Measurements from ENCODE around the gene IGFLR1.

GRCh38 chr19:35731353-35731752 lies 10.9 kb downstream of the IGFLR1 start:
- no peak for TF ChIP-seq FOXM1 (IDR thresholded peaks at IDR 0.05; ENCODE audit: borderline replicate concordance)
- TF ChIP-seq FOXA1 (IDR thresholded peaks at IDR 0.05), result no peak
- TF ChIP-seq SP1 (IDR thresholded peaks at IDR 0.05), result no peak
- no peak for TF ChIP-seq LEF1 (IDR thresholded peaks at IDR 0.05; ENCODE audit: borderline replicate concordance)
- TF ChIP-seq NFRKB (IDR thresholded peaks at IDR 0.05), result no peak
- TF ChIP-seq TARDBP (IDR thresholded peaks at IDR 0.05), result no peak
- TF ChIP-seq ELF4 (IDR thresholded peaks at IDR 0.05), result no peak
- TF ChIP-seq CTBP1 (IDR thresholded peaks at IDR 0.05; ENCODE audit: borderline replicate concordance), result no peak

Measured in HEK293T (cell line).